IMR-90 (cell line): ENCODE results near the gene ERC2. TPM values are rescaled to one million over a fixed set of nuclear protein-coding genes. Genes with fewer than 3 reads are reported as not detected.

Experiments
- ATAC-seq: fragments of 200-7000 bp; cut with Tn5 transposase; 2 replicates; pipeline ENCODE4 v1.9.1; 2020; ENCODE audit warnings: low read depth, mild to moderate bottlenecking, moderate library complexity
- BruUV-seq: library from RNA; stranded (reverse); fragments of 400-500 nt; replicated peaks from 2 replicates; lab custom pipeline; 2021; lab: Mats Ljungman, UMichigan
- CTCF ChIA-PET: fragments of 300-600 bp; formaldehyde crosslinking; extraction: SDS; loops from one replicate; lab custom pipeline; 2021; ENCODE audit warnings: antibody characterized with exemption; lab: Yijun Ruan, JAX
- POLR2A ChIA-PET: fragments of 300-600 bp; sonication (Branson Sonifier 250); formaldehyde crosslinking; loops from one replicate; lab custom pipeline; 2022; ENCODE audit warnings: antibody characterized with exemption; ENCODE audit not compliant: unreplicated experiment; lab: Charles Lee
- DNase-seq: peaks from one replicate; pipeline ENCODE4 v3.0.0; 2013
- H2AFZ ChIP-seq: replicated peaks from 2 replicates; pipeline ENCODE3; 2013; ENCODE audit warnings: low read length, mild to moderate bottlenecking; ENCODE audit not compliant: poor library complexity
- H2AK5ac ChIP-seq: 2 replicates; pipeline ENCODE4 v1.6.1; 2013; ENCODE audit warnings: low read depth, low read length, inconsistent platforms
- H2AK9ac ChIP-seq: replicated peaks from 2 replicates; pipeline ENCODE3; 2013; ENCODE audit warnings: mild to moderate bottlenecking, low read depth, low read length, moderate library complexity; ENCODE audit not compliant: poor library complexity
- H2BK120ac ChIP-seq: 2 replicates; pipeline ENCODE4 v1.6.1; 2013; ENCODE audit warnings: low read depth, low read length, inconsistent platforms
- H2BK15ac ChIP-seq: 3 replicates; pipeline ENCODE4 v1.6.1; 2013; ENCODE audit warnings: low read depth, low read length, inconsistent platforms
- H2BK20ac ChIP-seq: 2 replicates; pipeline ENCODE4 v1.6.1; 2013; ENCODE audit warnings: low read depth, mild to moderate bottlenecking, inconsistent platforms, low read length, moderate library complexity
- H2BK5ac ChIP-seq: 2 replicates; pipeline ENCODE4 v1.6.1; 2013; ENCODE audit warnings: mild to moderate bottlenecking, low read depth, low read length, inconsistent platforms; ENCODE audit not compliant: poor library complexity, severe bottlenecking
- H3K14ac ChIP-seq: replicated peaks from 2 replicates; pipeline ENCODE4 v1.6.1; 2013; ENCODE audit warnings: low read depth, low read length, inconsistent platforms
- H3K18ac ChIP-seq: 2 replicates; pipeline ENCODE4 v1.6.1; 2013; ENCODE audit warnings: low read depth, low read length, control low read depth
- H3K23ac ChIP-seq: 2 replicates; pipeline ENCODE4 v1.6.1; 2013; ENCODE audit warnings: low read depth, low read length, inconsistent platforms
- H3K27ac ChIP-seq: 2 replicates; pipeline ENCODE4 v1.5.1; 2013; ENCODE audit warnings: mild to moderate bottlenecking, control low read depth, low read length; ENCODE audit not compliant: insufficient read depth
- H3K27me3 ChIP-seq: 2 replicates; pipeline ENCODE4 v1.6.1; 2013; ENCODE audit warnings: low read length; ENCODE audit not compliant: control insufficient read depth, insufficient read depth
- H3K36me3 ChIP-seq: 2 replicates; pipeline ENCODE4 v1.6.1; 2013; ENCODE audit warnings: low read length, mixed read lengths; ENCODE audit not compliant: control insufficient read depth, insufficient read depth
- H3K4ac ChIP-seq: 2 replicates; pipeline ENCODE4 v1.6.1; 2013; ENCODE audit warnings: low read depth, low read length, inconsistent platforms
- H3K4me1 ChIP-seq: 2 replicates; pipeline ENCODE4 v1.6.1; 2013; ENCODE audit warnings: low read length, mixed read lengths; ENCODE audit not compliant: control insufficient read depth, insufficient read depth
- H3K4me2 ChIP-seq: 2 replicates; pipeline ENCODE4 v1.6.1; 2013; ENCODE audit warnings: low read depth, mild to moderate bottlenecking, control low read depth, low read length, moderate library complexity
- H3K4me3 ChIP-seq: 2 replicates; pipeline ENCODE4 v1.5.1; 2013; ENCODE audit warnings: low read depth, mild to moderate bottlenecking, control low read depth, low read length, moderate library complexity; ENCODE audit not compliant: insufficient read depth
- H3K56ac ChIP-seq: 2 replicates; pipeline ENCODE4 v1.6.1; 2013; ENCODE audit warnings: low read length, inconsistent platforms; ENCODE audit not compliant: insufficient read depth; ENCODE audit errors: extremely low read depth
- H3K79me1 ChIP-seq, 2 experiments: 2 replicates each; pipeline ENCODE4 v1.6.1; 2013; ENCODE audit warnings: low read length in 2 of 2, inconsistent platforms in 1 of 2, low read depth in 1 of 2
- H3K9ac ChIP-seq: 2 replicates; pipeline ENCODE4 v1.6.1; 2013; ENCODE audit warnings: low read depth, low read length, control low read depth
- H3K9me1 ChIP-seq: 2 replicates; pipeline ENCODE4 v1.6.1; 2013; ENCODE audit warnings: low read length, inconsistent platforms; ENCODE audit not compliant: insufficient read depth
- H3K9me3 ChIP-seq: 2 replicates; pipeline ENCODE4 v1.6.1; 2013; ENCODE audit warnings: low read length; ENCODE audit not compliant: control insufficient read depth, insufficient read depth
- H4K20me1 ChIP-seq: 2 replicates; pipeline ENCODE4 v1.6.1; 2013; ENCODE audit warnings: low read length, inconsistent platforms; ENCODE audit not compliant: insufficient read depth
- H4K5ac ChIP-seq: 2 replicates; pipeline ENCODE4 v1.6.1; 2013; ENCODE audit warnings: mild to moderate bottlenecking, low read depth, low read length, control low read depth
- H4K8ac ChIP-seq, 2 experiments: 2 replicates each; pipeline ENCODE4 v1.6.1; 2013; ENCODE audit warnings: low read depth in 2 of 2, low read length in 2 of 2, control low read depth in 1 of 2, inconsistent platforms in 1 of 2
- H4K91ac ChIP-seq: 2 replicates; pipeline ENCODE4 v1.6.1; 2013; ENCODE audit warnings: low read depth, low read length, inconsistent platforms; ENCODE audit not compliant: insufficient read depth
- BHLHE40 ChIP-seq: fragments of 150-350 bp; IDR thresholded peaks from 2 replicates; pipeline ENCODE4 v1.6.1; 2016; ENCODE audit warnings: mild to moderate bottlenecking, low read depth, low read length
- CEBPB ChIP-seq: IDR thresholded peaks from 2 replicates; pipeline ENCODE4 v1.6.1; 2012; ENCODE audit warnings: low read depth, low read length, improper control_type of control experiment
- CHD1 ChIP-seq: IDR thresholded peaks from 2 replicates; pipeline ENCODE4 v1.6.1; 2012; ENCODE audit warnings: low read depth, low read length, improper control_type of control experiment
- CTCF ChIP-seq: conservative IDR thresholded peaks from 2 replicates; pipeline ENCODE4 v1.5.1; 2012; ENCODE audit warnings: mild to moderate bottlenecking, low read depth, low read length, improper control_type of control experiment
- ELK1 ChIP-seq: fragments of 150-350 bp; IDR thresholded peaks from 2 replicates; pipeline ENCODE4 v1.6.1; 2016; ENCODE audit warnings: low read depth, mild to moderate bottlenecking, low read length, moderate library complexity, borderline replicate concordance
- FOS ChIP-seq: fragments of 150-350 bp; IDR thresholded peaks from 2 replicates; pipeline ENCODE4 v1.6.1; 2016; ENCODE audit warnings: low read depth, low read length
- MAZ ChIP-seq: IDR thresholded peaks from 2 replicates; pipeline ENCODE4 v1.6.1; 2012; ENCODE audit warnings: low read depth, mild to moderate bottlenecking, low read length, improper control_type of control experiment, moderate library complexity, borderline replicate concordance
- MXI1 ChIP-seq: IDR thresholded peaks from 2 replicates; pipeline ENCODE4 v1.6.1; 2012; ENCODE audit warnings: low read depth, mild to moderate bottlenecking, low read length, moderate library complexity, borderline replicate concordance
- NFE2L2 ChIP-seq: fragments of 150-350 bp; IDR thresholded peaks from 2 replicates; pipeline ENCODE4 v1.6.1; 2016; ENCODE audit warnings: low read depth, mild to moderate bottlenecking, low read length
- RAD21 ChIP-seq: IDR thresholded peaks from 2 replicates; pipeline ENCODE4 v1.6.1; 2012; ENCODE audit warnings: low read length, improper control_type of control experiment
- RCOR1 ChIP-seq: IDR thresholded peaks from 2 replicates; pipeline ENCODE4 v1.6.1; 2012; ENCODE audit warnings: mild to moderate bottlenecking, low read length, improper control_type of control experiment; ENCODE audit not compliant: insufficient replicate concordance
- RFX5 ChIP-seq: IDR thresholded peaks from 2 replicates; pipeline ENCODE4 v1.8.0; 2012; ENCODE audit warnings: low read depth, mild to moderate bottlenecking, low read length, moderate library complexity
- USF2 ChIP-seq: fragments of 150-350 bp; IDR thresholded peaks from 2 replicates; pipeline ENCODE4 v1.6.1; 2017; ENCODE audit warnings: mild to moderate bottlenecking, antibody characterized with exemption, low read length, low read depth
- WGBS, 2 experiments: methylation state at CpG; one replicate each; pipeline versions ENCODE4 v1.1.5 to v1.1.7; 2013; ENCODE audit warnings: missing lambda C conversion rate in 2 of 2; ENCODE audit not compliant: insufficient read length in 1 of 2; ENCODE audit errors: extremely low coverage in 2 of 2; 5-methylcytosine and 5-hydroxymethylcytosine counted together
- dilution Hi-C: fragments of 300-500 bp; cut with HindIII; formaldehyde crosslinking; loops from one replicate; pipeline ENCODE4 v1.14.3; 2018; ENCODE audit warnings: low sequenced_read_pairs; ENCODE audit not compliant: unreplicated experiment
- in situ Hi-C: fragments of 300-500 bp; cut with MboI; formaldehyde crosslinking; loops from 3 replicates; pipeline ENCODE4 v1.14.3; 2019; ENCODE audit warnings: low sequenced_read_pairs, inconsistent platforms, mixed read lengths
- intact Hi-C: fragments of 100-400 bp; cut with micrococcal nuclease; formaldehyde crosslinking; loops from 2 replicates; pipeline ENCODE4 v1.10.0; 2022
- polyA plus RNA-seq, 3 experiments: library from polyadenylated mRNA; depleted of rRNA; stranded (reverse); fragments of >200 nt; gene quantifications; 2 replicates each; pipeline ENCODE4 v1.2.3, GENCODE V29; 2012; ENCODE audit warnings: low replicate concordance in 1 of 3
- total RNA-seq: library from RNA; depleted of rRNA; stranded (reverse); fragments of >200 nt; gene quantifications from 2 replicates; pipeline ENCODE4 v1.2.3, GENCODE V29; 2012

Gene ERC2
- total and polyA plus RNA-seq, 2 of the 4 experiments (the other 2 are of a cell fraction), result 0.17 to 0.18 TPM

- BruUV-seq, result no TSS peak
- Histone ChIP-seq H2AK5ac (no peak overlapping the region), H3K56ac (no peak overlapping the region), H2BK120ac (no peak overlapping the region), H4K20me1 (no peaks in the 10 kb centered on the region), H3K4ac (no peak overlapping the region), H4K5ac (no peak overlapping the region), H2BK5ac (no peak overlapping the region), H2AFZ (no peak overlapping the region), H3K9me3 (no peaks in the 10 kb centered on the region), H3K4me3 (no peak overlapping the region), H2AK9ac (no peak overlapping the region), H2BK15ac (no peak overlapping the region), H3K4me1 (no peaks in the 10 kb centered on the region; the same call in 1 of the 2 replicates), H3K4me2 (no peak overlapping the region), H2BK20ac (no peak overlapping the region), H3K14ac (no peak overlapping the region), H3K23ac (no peak overlapping the region), H3K9ac (no peak overlapping the region), H3K18ac (no peak overlapping the region), H3K27me3 (no peaks in the 10 kb centered on the region), H4K8ac (no peak overlapping the region), H3K9me1 (no peaks in the 10 kb centered on the region), H3K79me1 (no peaks in the 10 kb centered on the region), H4K91ac (no peak overlapping the region), H3K27ac (no peak overlapping the region), H3K36me3 (no peaks in the 10 kb centered on the region)
- DNase-seq (no peak), ATAC-seq (no peak)
- dilution Hi-C loops (no loop called here), in situ Hi-C loops (no loop called here), intact Hi-C loops (no loop called here)
- ChIA-PET POLR2A (no interaction called here), CTCF (no interaction called here)
- no CpG with 5 or more reads among the region's 2 CpGs for WGBS, 2 experiments
- TF ChIP-seq RAD21, result no peak
- TF ChIP-seq BHLHE40, result no peak
- TF ChIP-seq FOS, result no peak
- no peak for TF ChIP-seq CHD1
- TF ChIP-seq NFE2L2, result no peak
- TF ChIP-seq CTCF, result no peak
- TF ChIP-seq MAZ, result no peak
- TF ChIP-seq CEBPB, result no peak
- TF ChIP-seq RCOR1, result no peak
- no peak for TF ChIP-seq USF2
- no peak for TF ChIP-seq ELK1
- TF ChIP-seq MXI1, result no peak
- no peak for TF ChIP-seq RFX5
Observed at GRCh38 chr3:55969634-55970033, 498.6 kb downstream of the ERC2 start.
